CD4-positive, alpha-beta T cell (primary cell): ENCODE measurements around the gene C2orf76. TPM values are rescaled to one million over a fixed set of nuclear protein-coding genes. Genes with fewer than 3 reads are reported as not detected.

Experiments
- ATAC-seq: fragments of 200-7000 bp; cut with Tn5 transposase; one replicate; pipeline ENCODE4 v1.10.0; 2022; ENCODE audit warnings: mild to moderate bottlenecking; ENCODE audit not compliant: poor library complexity
- CTCF ChIA-PET: fragments of 350-600 bp; sonication (Branson Sonifier 250); formaldehyde crosslinking; loops from one replicate; lab custom pipeline; 2021; ENCODE audit warnings: antibody characterized with exemption, inconsistent platforms; lab: Charles Lee
- POLR2A ChIA-PET: fragments of 350-600 bp; sonication (Branson Sonifier 250); formaldehyde crosslinking; loops from one replicate; lab custom pipeline; 2021; ENCODE audit warnings: antibody characterized with exemption, inconsistent platforms; lab: Charles Lee
- DNase-seq, 14 experiments: peaks; one replicate each; pipeline ENCODE4 v3.0.0-alpha.2; 2013 to 2020; ENCODE audit warnings: mixed read lengths in 2 of 14
- H3K27ac ChIP-seq, 2 donors: one replicate each; pipeline versions ENCODE4 v1.5.1 to v1.7.0; 2013; ENCODE audit warnings: low read length in 2 of 2, low read depth in 1 of 2, mild to moderate bottlenecking in 1 of 2
- H3K27me3 ChIP-seq, 2 experiments: 1 replicate in 1 of 2; 2 replicates in 1 of 2; pipeline versions ENCODE4 v1.6.1 to v1.7.0; 2013; ENCODE audit warnings: low read length in 2 of 2, control low read depth in 1 of 2, mild to moderate bottlenecking in 1 of 2, moderate library complexity in 1 of 2; ENCODE audit not compliant: insufficient read depth in 2 of 2, control insufficient read depth in 1 of 2
- H3K36me3 ChIP-seq: one replicate; pipeline ENCODE4 v1.6.1; 2013; ENCODE audit warnings: low read length, control low read depth; ENCODE audit not compliant: insufficient read depth
- H3K4me1 ChIP-seq: one replicate; pipeline ENCODE4 v1.6.1; 2013; ENCODE audit warnings: low read length, control low read depth; ENCODE audit not compliant: insufficient read depth
- H3K4me3 ChIP-seq: one replicate; pipeline ENCODE4 v1.5.1; 2013; ENCODE audit warnings: mild to moderate bottlenecking, low read length, moderate library complexity
- H3K9me3 ChIP-seq, 2 experiments: 1 replicate in 1 of 2; 2 replicates in 1 of 2; pipeline versions ENCODE4 v1.6.1 to v1.7.0; 2013; ENCODE audit warnings: low read length in 2 of 2, mild to moderate bottlenecking in 2 of 2, control low read depth in 1 of 2, moderate library complexity in 1 of 2; ENCODE audit not compliant: control insufficient read depth in 1 of 2, insufficient read depth in 1 of 2
- H3K27ac Mint-ChIP-seq: one replicate; pipeline ENCODE4 v1.8.0; 2020; ENCODE audit warnings: mixed read lengths
- H3K27me3 Mint-ChIP-seq: one replicate; pipeline ENCODE4 v1.8.0; 2021; ENCODE audit warnings: mixed read lengths
- H3K36me3 Mint-ChIP-seq: one replicate; pipeline ENCODE4 v1.8.0; 2021; ENCODE audit warnings: low read depth, mixed read lengths
- H3K4me1 Mint-ChIP-seq: one replicate; pipeline ENCODE4 v1.8.0; 2021; ENCODE audit warnings: low read depth, mixed read lengths
- H3K4me3 Mint-ChIP-seq: one replicate; pipeline ENCODE4 v1.8.0; 2020; ENCODE audit warnings: mild to moderate bottlenecking, mixed read lengths
- H3K9me3 Mint-ChIP-seq: one replicate; pipeline ENCODE4 v1.8.0; 2020; ENCODE audit warnings: mixed read lengths
- CTCF ChIP-seq: fragments of 200-600 bp; IDR thresholded peaks from one replicate; pipeline ENCODE4 v1.8.0; 2022; ENCODE audit warnings: antibody characterized with exemption, mild to moderate bottlenecking
- intact Hi-C, 2 experiments: fragments of 100-400 bp; cut with DNase I in 1 of 2; cut with micrococcal nuclease in 1 of 2; formaldehyde crosslinking; loops; one replicate each; pipeline versions ENCODE4 v1.15.1 to v1.9.0; 2023 to 2025; cut with DNase I, micrococcal nuclease
- total RNA-seq, 174 experiments: library from RNA in 2 of 174; stranded (reverse) in 2 of 174; gene quantifications; one replicate each; pipeline ENCODE4 v1.2.3 and lab custom pipeline; 2021 to 2026

The C2orf76 gene
- total RNA-seq, 2 experiments from 2014 or later, result 2.8 to 4.5 TPM

- Histone ChIP-seq H3K36me3 (no peaks in the 10 kb centered on the region), H3K27me3 (no peaks in the 10 kb centered on the region), H3K4me3 (no peak overlapping the region), H3K4me1 (no peaks in the 10 kb centered on the region), H3K9me3 (no peaks in the 10 kb centered on the region), H3K27ac (no peak overlapping the region)
- DNase-seq (no peak), ATAC-seq (no peak)
- no peak overlapping the region for H3K27ac Mint-ChIP-seq
- ChIA-PET POLR2A (no interaction called here), CTCF (interaction anchor here (0.6 kb wide), 1 partner anchor 54 kb away, joined by 3 read pairs; no protein-coding TSS in a partner anchor)
- H3K27me3 Mint-ChIP-seq, result no peaks in the 10 kb centered on the region
- H3K4me1 Mint-ChIP-seq, result no peaks in the 10 kb centered on the region
- no peak for TF ChIP-seq CTCF
- peaks cover 4% of the 10 kb centered on the region for H3K36me3 Mint-ChIP-seq
- H3K9me3 Mint-ChIP-seq, result no peaks in the 10 kb centered on the region
- intact Hi-C loops, result no loop called here
- H3K4me3 Mint-ChIP-seq, result no peak overlapping the region
Measured at GRCh38 chr2:119306196-119306590, 60.4 kb downstream of the C2orf76 start.

GRCh38 chr2:119305497-119306195, 61.0 kb downstream of the C2orf76 start:
- Histone ChIP-seq H3K4me1 (no peaks in the 10 kb centered on the region), H3K36me3 (no peaks in the 10 kb centered on the region), H3K27me3 (no peaks in the 10 kb centered on the region), H3K4me3 (no peak overlapping the region), H3K27ac (no peak overlapping the region), H3K9me3 (no peaks in the 10 kb centered on the region)
- ATAC-seq (no peak), DNase-seq (no peak)
- intact Hi-C loops, result no loop called here
- TF ChIP-seq CTCF, result no peak
- Mint-ChIP-seq H3K9me3 (no peaks in the 10 kb centered on the region), H3K27ac (no peak overlapping the region), H3K36me3 (no peaks in the 10 kb centered on the region), H3K4me3 (no peak overlapping the region), H3K27me3 (no peaks in the 10 kb centered on the region), H3K4me1 (no peaks in the 10 kb centered on the region)
- ChIA-PET CTCF (interaction anchor here (0.6 kb wide), 1 partner anchor 54 kb away, joined by 3 read pairs; no protein-coding TSS in a partner anchor), POLR2A (no interaction called here)

GRCh38 chr2:119304847-119305246, 61.8 kb downstream of the C2orf76 start:
- ATAC-seq (no peak), DNase-seq (no peak)
- H3K9me3 ChIP-seq, result no peaks in the 10 kb centered on the region
- ChIA-PET POLR2A (no interaction called here), CTCF (no interaction called here)
- Mint-ChIP-seq H3K36me3 (peaks cover 5% of the 10 kb centered on the region), H3K4me3 (no peak overlapping the region), H3K4me1 (no peaks in the 10 kb centered on the region), H3K9me3 (no peaks in the 10 kb centered on the region), H3K27me3 (no peaks in the 10 kb centered on the region), H3K27ac (no peak overlapping the region)
- H3K4me3 ChIP-seq, result no peak overlapping the region
- no peaks in the 10 kb centered on the region for H3K27me3 ChIP-seq
- H3K27ac ChIP-seq, result no peak overlapping the region
- H3K4me1 ChIP-seq, result no peaks in the 10 kb centered on the region
- TF ChIP-seq CTCF, result no peak
- intact Hi-C loops, result no loop called here
- no peaks in the 10 kb centered on the region for H3K36me3 ChIP-seq
